Anterior cingulate cortex (tissue), 58 donors: ENCODE results near the gene ADAM15.

Source experiments
- DNase-seq, 58 donors: peaks; one replicate each; lab custom pipeline; 2025; lab: John Stamatoyannopoulos, UW

Gene ADAM15

GRCh38 chr1:155068599-155068998 is 17.5 kb downstream of the ADAM15 start:
- DNase-seq: no peak

DNA sequence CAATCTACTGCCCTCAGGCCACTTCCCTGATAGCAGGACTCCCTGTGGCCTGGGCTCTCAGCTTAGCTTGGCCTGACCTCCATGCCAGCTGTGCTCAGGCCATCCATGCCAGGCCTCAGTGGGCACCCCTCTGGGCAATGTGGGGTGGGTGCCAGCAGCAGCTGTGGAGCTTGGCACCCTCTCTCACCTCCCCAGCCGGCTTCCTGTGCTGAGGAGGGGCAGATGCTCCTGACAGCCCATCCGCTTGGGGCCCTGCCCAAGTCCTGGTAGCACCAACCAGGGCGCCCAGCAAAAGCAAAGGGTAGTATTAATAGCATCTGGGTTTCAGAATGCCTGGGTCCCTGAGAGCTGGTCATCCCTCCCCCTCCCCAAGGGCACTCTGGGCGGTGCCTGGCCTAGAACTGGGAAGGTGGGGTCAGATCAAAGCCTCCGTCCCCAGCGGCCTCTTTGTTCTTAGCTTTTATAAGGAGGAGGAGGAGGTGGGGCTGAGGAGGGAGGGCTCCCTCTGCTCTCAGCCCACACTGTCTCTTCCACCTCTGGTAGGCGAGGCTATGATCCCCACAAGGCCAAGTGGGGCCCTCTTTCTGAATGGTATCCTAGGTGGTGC is 18.5 kb downstream of the ADAM15 start:
- DNase-seq: peak in 4 of 58 donors; percentile 10 to 52 (median 20)

GRCh38 chr1:155070158-155070621 is 19.1 kb downstream of the ADAM15 start:
- DNase-seq: peak in 3 of 58 donors; percentile 28 to 52 (median 35)

DNA sequence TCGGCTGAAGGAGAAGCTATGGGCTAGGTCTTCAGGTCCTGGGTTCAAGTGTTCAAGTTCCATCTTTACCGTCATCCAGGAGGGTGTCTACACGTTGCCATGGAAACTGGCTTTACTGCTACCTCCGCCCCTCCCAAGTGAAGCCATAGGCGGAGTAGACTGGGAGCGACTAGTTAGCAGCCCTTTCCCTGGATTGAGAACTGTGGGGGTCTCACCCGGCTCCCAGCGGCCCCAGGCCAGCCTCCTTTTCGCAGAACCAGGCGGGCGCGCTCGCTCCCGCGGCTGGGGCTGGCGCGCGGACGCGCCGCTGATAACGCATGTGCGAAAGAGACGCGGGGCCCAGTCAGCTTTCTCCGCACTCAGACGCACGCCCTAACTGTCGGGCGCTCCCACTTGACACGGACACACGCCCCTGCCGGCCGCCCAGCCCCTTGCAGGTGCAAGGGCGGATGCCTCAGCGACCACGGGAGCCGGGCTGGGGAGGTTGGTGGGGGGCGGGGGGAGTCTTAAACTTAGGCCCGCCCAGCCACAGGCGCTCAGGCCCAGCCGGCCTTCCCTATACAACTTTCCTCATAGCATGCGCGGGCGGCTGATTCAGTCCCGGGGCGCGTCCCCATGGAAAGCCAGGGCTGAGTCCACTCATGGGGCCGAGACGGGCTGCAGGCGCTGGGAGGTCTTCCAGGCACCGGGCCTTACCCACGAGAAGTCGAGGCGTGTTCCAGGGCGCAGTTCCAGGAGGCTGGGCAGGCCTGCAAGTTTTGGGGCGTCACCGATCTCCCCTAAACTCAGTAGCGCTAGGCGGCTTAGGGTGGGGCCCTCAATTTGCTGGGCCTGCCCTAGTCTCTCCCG is 19.8 kb downstream of the ADAM15 start:
- DNase-seq: peak in 54 of 58 donors; percentile 28 to 75 (median 52)

- no peak for DNase-seq
These were observed 20.6 kb downstream of the ADAM15 start for GRCh38 chr1:155071701-155072100.

GRCh38 chr1:155072531-155073289 is 21.6 kb downstream of the ADAM15 start:
- no peak for DNase-seq

DNA sequence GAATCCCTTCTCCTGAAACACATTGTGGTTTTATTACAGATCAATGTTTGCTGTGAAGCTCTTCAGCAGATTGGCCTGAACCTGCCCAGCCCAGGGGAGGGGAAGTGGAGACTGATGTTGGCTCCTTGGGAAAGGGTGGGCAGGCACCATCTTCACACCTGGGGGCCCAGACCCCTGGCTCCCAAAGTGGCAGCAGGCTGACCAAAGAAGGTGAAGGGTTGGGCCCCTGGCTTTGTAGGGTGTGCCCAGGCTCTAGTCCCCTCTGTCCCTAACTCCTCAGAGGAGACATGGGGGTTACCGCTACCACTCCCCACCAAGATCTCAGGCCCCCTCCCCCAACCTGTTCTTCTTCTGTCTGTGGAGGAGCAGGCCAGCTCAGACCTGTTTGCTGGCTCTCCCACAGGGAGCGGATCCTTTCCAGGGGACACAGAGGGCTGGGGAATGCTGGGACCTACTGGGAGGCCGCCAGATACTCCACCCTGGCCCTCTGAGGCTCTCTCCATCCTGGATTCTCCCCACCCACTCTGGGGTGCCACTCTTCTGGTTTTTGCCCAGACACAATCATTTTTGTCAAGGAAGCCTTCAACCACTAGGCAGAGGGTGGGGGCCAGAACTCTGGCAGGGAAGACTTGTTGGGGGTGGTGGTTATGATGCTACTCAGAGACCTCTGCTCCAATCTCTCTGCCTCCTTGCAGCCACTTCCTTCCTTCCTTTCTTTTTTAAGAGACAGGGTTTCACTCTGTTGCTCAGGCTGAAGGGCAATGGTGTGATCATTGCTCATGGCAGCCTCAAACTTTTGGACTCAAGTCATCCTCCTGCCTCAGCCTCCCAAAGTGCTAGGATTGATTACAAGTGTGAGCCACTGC is 22.5 kb downstream of the ADAM15 start:
- DNase-seq: no peak

DNA sequence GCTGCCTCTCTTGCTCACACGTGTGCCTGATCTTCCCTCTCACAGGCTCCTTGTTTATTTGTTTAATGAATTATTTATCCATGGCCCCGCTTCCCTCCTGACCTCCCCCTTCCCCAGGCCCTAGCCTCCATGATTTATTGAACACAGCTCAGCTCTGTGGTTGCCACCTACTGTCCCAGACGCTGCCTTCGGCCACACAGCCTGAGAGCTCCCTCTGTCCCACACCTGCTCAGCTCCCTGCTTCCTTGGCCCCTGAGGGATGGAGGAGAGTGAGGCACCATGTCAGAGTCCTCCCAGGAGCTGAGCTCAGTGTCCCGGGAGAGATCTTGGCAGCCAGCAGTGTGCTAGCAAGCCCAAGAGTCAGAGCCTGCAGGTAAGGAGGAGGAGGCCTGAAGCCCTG is 24.4 kb downstream of the ADAM15 start:
- no peak for DNase-seq

- no peak for DNase-seq
These were observed 25.3 kb downstream of the ADAM15 start for GRCh38 chr1:155076371-155076770.

DNA sequence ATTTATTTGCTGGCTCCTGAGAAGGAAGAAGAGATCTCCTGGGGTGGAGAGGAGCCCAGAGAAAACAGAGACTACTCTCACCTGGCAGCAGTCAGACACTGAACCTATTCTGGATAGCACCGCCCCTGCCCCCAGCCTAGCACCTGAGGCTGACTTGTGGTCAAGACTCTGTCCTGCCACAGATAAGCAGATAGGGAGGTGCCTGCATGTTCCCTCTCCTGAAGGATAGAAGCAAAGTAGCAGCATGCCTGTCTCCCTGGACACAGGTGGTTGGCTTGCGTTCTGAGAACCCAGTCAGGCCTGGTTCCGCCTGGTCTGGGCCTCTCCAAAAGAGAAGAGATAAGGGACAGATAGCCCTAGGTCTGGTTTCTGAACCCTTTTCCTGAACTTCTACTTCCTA is 26.2 kb downstream of the ADAM15 start:
- no peak for DNase-seq

GRCh38 chr1:155077758-155078445 is 26.8 kb downstream of the ADAM15 start:
- no peak for DNase-seq

GRCh38 chr1:155078469-155079209 is 27.5 kb downstream of the ADAM15 start, which contains the start of gene EFNA3:
Gene EFNA3, plus strand, starts transcription at chr1:155078837. Its CDS starts 105 bp downstream, at chr1:155078942.
- DNase-seq: peak in 54 of 58 donors; percentile 7 to 83 (median 58)

GRCh38 chr1:155079210-155079486 is 28.0 kb downstream of the ADAM15 start:
- no peak for DNase-seq

DNA sequence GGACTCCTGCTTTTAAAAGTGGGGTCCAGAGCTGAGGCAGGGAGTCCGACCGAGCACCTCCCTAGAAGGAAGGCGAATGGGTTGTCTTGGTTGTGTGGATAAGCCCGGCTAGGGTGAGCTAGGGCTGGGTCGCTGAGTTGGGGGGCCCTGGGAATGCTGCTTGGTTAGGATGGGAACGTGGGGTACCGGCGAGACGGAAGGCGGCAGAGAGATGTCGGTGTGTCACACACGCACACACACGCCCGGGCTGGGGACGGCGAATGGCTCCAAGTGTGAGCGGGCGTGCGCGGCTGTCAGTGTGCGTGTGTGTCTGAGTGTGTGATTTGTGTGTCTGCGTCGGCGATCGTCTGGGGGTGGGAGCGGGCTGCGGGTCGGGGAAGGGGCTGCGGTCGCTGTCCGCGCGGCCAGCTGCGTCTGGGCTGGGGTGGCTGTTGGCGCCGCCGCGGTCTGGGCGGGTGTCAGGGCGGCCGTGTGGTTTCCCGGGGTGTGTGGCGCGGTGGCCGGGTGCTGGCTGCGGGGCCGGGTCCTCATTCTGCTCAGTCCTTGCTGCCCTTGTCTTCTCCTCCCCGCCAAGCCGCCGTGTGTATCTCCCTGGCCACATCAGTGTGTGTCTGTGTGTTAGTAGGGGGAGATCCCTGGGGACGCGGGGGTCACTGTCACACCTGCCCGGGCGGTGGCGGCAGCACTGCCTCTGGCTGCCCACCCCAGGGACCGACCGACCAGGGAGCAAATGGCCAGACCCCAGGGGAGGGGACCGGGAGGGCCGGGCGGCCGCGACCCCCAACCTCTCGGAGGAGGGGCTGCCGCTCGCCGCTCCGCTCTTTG is 28.6 kb downstream of the ADAM15 start:
- peak in 4 of 58 donors; percentile 21 to 42 (median 27) for DNase-seq

DNA sequence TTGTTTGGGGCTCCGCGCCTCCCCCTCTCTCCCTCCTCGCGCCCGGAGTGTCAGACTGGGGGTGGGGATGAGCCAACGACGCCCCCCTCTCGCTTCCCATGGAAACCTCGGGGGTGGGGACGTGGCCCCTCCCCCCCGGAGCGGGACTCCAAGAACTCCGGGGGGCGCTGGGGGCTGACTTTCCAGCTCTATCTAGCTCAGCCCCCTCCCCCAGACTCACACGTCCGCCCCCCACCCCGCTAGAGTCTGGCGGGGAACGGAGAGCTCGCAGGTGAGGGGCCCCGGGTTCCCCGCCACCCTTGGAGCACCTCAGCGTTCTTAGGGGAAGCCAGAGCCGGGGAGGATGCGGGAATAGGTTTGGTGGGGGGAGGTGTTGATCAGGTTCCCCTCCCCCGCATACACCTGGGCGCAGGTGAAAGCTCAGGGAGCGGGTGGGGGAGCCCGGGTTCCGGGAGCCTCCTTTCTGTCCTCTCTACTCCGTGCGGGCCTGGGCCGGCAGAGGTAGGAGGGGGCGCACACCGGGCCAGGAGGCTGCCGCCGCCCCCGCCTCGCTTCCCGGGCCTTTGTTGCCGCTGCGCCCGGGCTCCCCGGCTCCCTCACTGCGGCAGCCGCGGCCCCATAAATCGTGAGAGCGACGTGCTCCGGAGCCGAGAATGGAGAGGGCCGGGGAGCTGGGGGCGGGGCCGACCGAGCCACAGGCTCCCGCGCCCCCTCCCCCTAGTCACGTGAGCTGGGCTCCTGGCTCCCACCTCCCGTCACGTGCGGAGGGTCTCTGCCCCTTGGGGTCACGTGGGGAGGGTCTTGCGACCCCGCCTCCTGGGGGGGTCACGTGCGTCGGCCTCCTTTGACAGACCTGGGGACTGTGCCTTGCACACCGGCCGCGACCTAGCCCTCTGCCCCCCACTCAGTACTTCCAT is 29.5 kb downstream of the ADAM15 start:
- DNase-seq: peak in 17 of 58 donors; percentile 8 to 72 (median 33)

DNA sequence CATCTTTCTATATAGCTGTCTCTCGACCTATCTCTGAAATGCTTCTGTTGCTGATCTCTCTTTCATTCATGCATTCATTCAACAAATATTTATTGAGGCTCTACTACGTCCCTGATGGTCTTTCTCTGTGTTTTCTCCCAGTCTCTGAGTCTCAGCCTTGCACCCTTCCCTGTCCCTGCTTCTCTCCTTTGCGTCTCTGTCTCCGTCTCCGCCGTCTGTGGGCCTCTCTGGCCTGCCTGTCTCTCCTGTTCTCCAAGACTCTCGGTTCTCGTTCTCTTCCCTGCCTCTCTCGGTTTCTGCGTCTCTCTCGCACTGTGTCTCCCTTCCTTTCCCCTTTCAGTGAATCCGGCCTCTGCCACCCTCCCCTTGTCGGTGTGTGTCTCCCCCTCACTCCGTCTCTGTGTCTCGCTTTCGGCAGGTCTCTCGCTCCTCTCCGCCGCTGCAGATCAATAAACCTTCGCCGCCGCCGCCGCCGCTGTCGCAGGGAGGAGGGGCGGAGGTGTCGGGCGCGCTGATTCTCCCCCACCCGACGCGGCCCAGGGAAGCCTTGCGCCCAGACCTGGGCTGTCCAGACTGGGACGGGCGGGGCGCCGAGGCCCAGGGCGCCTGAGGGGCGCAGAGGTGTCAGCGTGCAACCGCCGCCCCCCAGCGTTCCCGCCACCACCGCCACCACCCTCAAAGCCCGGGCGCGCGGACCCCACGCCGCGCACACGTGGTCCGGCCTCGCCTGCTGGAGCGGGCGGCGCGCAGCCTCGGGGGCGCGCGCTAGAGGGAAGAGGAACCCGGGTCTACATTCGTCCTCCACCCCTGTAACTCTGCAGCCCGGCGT is 30.6 kb downstream of the ADAM15 start:
- peak in 11 of 58 donors; percentile 12 to 65 (median 29) for DNase-seq
